CD14-positive monocyte (primary cell): ENCODE measurements around the gene TWNK. TPM values are rescaled to one million over a fixed set of nuclear protein-coding genes. Genes with fewer than 3 reads are reported as not detected.

ENCODE experiments used
- DNase-seq, 3 donors: peaks; one replicate each; pipeline ENCODE4 v3.0.0-alpha.2; 2011 to 2022
- H2AFZ ChIP-seq: 2 replicates; pipeline ENCODE4 v1.6.0; 2012; ENCODE audit warnings: mild to moderate bottlenecking, low read depth, low read length, inconsistent platforms; ENCODE audit not compliant: insufficient read depth, poor library complexity, severe bottlenecking
- H3K27ac ChIP-seq, 2 donors: 1 replicate in 1 of 2; 2 replicates in 1 of 2; pipeline ENCODE4 v1.5.1; 2012 to 2013; ENCODE audit warnings: low read length in 2 of 2, control low read depth in 1 of 2, inconsistent platforms in 1 of 2, low read depth in 1 of 2, mild to moderate bottlenecking in 1 of 2
- H3K27me3 ChIP-seq, 2 donors: one replicate each; pipeline versions ENCODE4 v1.6.0 to v1.6.1; 2011 to 2013; ENCODE audit warnings: low read length in 2 of 2; ENCODE audit not compliant: control insufficient read depth in 2 of 2, insufficient read depth in 2 of 2
- H3K36me3 ChIP-seq, 2 donors: replicated peaks in 1 of 2; 1 replicate in 1 of 2; 2 replicates in 1 of 2; pipeline versions ENCODE4 v1.5.1 to v1.6.1; 2012 to 2013; ENCODE audit warnings: low read length in 2 of 2, control low read depth in 1 of 2, inconsistent platforms in 1 of 2, mild to moderate bottlenecking in 1 of 2; ENCODE audit not compliant: insufficient read depth in 2 of 2, control insufficient read depth in 1 of 2
- H3K4me1 ChIP-seq, 2 donors: 1 replicate in 1 of 2; 2 replicates in 1 of 2; pipeline versions ENCODE4 v1.5.1 to v1.6.1; 2012 to 2013; ENCODE audit warnings: low read length in 2 of 2, control low read depth in 1 of 2, inconsistent platforms in 1 of 2, mild to moderate bottlenecking in 1 of 2, moderate library complexity in 1 of 2; ENCODE audit not compliant: insufficient read depth in 2 of 2, control insufficient read depth in 1 of 2
- H3K4me2 ChIP-seq: replicated peaks from 2 replicates; pipeline ENCODE3; 2012; ENCODE audit warnings: low read length, moderate library complexity, mild to moderate bottlenecking; ENCODE audit not compliant: poor library complexity, severe bottlenecking; ENCODE audit errors: extremely low read depth
- H3K4me3 ChIP-seq, 3 experiments: fragments of 200-600 bp in 1 of 3; sonication (generic) in 1 of 3; replicated peaks in 1 of 3; 1 replicate in 2 of 3; 2 replicates in 1 of 3; pipeline ENCODE4 v1.5.1; 2011 to 2013; ENCODE audit warnings: low read length in 3 of 3, mild to moderate bottlenecking in 3 of 3, control low read depth in 2 of 3, low read depth in 2 of 3, inconsistent platforms in 1 of 3, moderate library complexity in 1 of 3
- H3K79me2 ChIP-seq: 2 replicates; pipeline ENCODE4 v1.6.0; 2012; ENCODE audit warnings: mild to moderate bottlenecking, control low read depth, inconsistent platforms, low read length, moderate library complexity; ENCODE audit not compliant: insufficient read depth
- H3K9ac ChIP-seq: 2 replicates; pipeline ENCODE4 v1.6.0; 2017; ENCODE audit warnings: low read length, mild to moderate bottlenecking; ENCODE audit not compliant: insufficient read depth, poor library complexity, severe bottlenecking
- H3K9me3 ChIP-seq, 2 donors: replicated peaks in 1 of 2; 1 replicate in 1 of 2; 2 replicates in 1 of 2; pipeline versions ENCODE4 v1.5.1 to v1.6.1; 2012 to 2013; ENCODE audit warnings: low read length in 2 of 2, control low read depth in 1 of 2; ENCODE audit not compliant: control insufficient read depth in 1 of 2, insufficient read depth in 1 of 2
- H4K20me1 ChIP-seq: 2 replicates; pipeline ENCODE4 v1.6.0; 2012; ENCODE audit warnings: mild to moderate bottlenecking, low read length, control low read depth, moderate library complexity; ENCODE audit not compliant: insufficient read depth
- H3K27ac Mint-ChIP-seq, 7 donors: one replicate each; pipeline ENCODE4 v1.8.0; 2020; ENCODE audit warnings: mild to moderate bottlenecking in 7 of 7, mixed read lengths in 7 of 7, moderate library complexity in 6 of 7, inconsistent platforms in 2 of 7
- H3K27me3 Mint-ChIP-seq, 3 donors: one replicate each; pipeline ENCODE4 v1.8.0; 2021 to 2022; ENCODE audit warnings: low read depth in 3 of 3, mild to moderate bottlenecking in 3 of 3, mixed read lengths in 3 of 3, moderate library complexity in 3 of 3, inconsistent platforms in 1 of 3
- H3K36me3 Mint-ChIP-seq, 2 donors: one replicate each; pipeline ENCODE4 v1.8.0; 2020; ENCODE audit warnings: mixed read lengths in 2 of 2, inconsistent platforms in 1 of 2, mild to moderate bottlenecking in 1 of 2
- H3K4me1 Mint-ChIP-seq: one replicate; pipeline ENCODE4 v1.8.0; 2020; ENCODE audit warnings: mild to moderate bottlenecking, mixed read lengths
- H3K4me3 Mint-ChIP-seq, 2 donors: one replicate each; pipeline ENCODE4 v1.8.0; 2020; ENCODE audit warnings: mild to moderate bottlenecking in 2 of 2, mixed read lengths in 2 of 2, moderate library complexity in 1 of 2
- H3K9me3 Mint-ChIP-seq, 7 donors: one replicate each; pipeline ENCODE4 v1.8.0; 2020 to 2022; ENCODE audit warnings: mixed read lengths in 7 of 7, mild to moderate bottlenecking in 6 of 7, moderate library complexity in 6 of 7, inconsistent platforms in 2 of 7
- WGBS: methylation state at CpG from one replicate; pipeline ENCODE4 v1.1.5; 2013; ENCODE audit warnings: missing lambda C conversion rate; ENCODE audit not compliant: insufficient coverage; 5-methylcytosine and 5-hydroxymethylcytosine counted together
- intact Hi-C, 2 donors: fragments of 100-400 bp; cut with micrococcal nuclease; formaldehyde crosslinking; loops; one replicate each; pipeline versions ENCODE4 v1.15.0 to v1.15.1; 2023
- polyA plus RNA-seq, 3 donors: library from polyadenylated mRNA; depleted of rRNA in 1 of 3; unstranded in 2 of 3; stranded (reverse) in 1 of 3; fragments of 300-500 nt in 2 of 3; fragments of >200 nt in 1 of 3; fragmentation: Illumina TruSeq in 2 of 3; gene quantifications; 1 replicate in 2 of 3; 2 replicates in 1 of 3; pipeline ENCODE4 v1.2.3, GENCODE V29; 2012 to 2021
- TF ChIP-seq, protein P1 (sequence below): fragments of 200-600 bp; IDR thresholded peaks from one replicate; pipeline ENCODE4 v1.8.0; 2022; ENCODE audit warnings: antibody characterized with exemption, mild to moderate bottlenecking

TWNK gene
- polyA plus RNA-seq, 3 donors: 0.31 to 1.2 (median 0.69) TPM

DNA sequence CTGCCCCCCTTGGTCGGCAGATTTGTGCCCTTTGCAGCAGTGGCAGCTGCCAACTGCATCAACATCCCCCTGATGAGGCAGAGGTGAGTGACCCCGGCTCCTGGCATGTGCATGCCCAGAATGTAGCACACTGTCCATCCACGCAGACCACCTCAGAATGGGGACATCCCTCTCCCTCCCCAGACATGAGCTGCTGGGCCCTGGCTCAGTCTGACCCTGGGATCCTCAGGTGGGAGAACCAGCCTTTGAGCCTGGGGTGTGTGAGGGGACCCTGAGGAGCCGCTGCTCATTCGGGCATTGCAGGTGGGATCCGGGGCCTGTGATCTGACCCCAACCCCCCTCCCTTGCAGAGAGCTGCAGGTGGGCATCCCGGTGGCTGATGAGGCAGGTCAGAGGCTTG lies 49.4 kb downstream of the TWNK start:
- peaks cover 23% of the 10 kb centered on the region for H3K4me1 Mint-ChIP-seq
- peaks cover 9 to 20% of the 10 kb centered on the region in 2 donors for H3K4me1 ChIP-seq
- 97% methylated on average over 5 of the region's 7 CpGs for WGBS
- no peak overlapping the region for H3K4me2 ChIP-seq
- H2AFZ ChIP-seq: no peak overlapping the region
- TF ChIP-seq, protein P1, sequence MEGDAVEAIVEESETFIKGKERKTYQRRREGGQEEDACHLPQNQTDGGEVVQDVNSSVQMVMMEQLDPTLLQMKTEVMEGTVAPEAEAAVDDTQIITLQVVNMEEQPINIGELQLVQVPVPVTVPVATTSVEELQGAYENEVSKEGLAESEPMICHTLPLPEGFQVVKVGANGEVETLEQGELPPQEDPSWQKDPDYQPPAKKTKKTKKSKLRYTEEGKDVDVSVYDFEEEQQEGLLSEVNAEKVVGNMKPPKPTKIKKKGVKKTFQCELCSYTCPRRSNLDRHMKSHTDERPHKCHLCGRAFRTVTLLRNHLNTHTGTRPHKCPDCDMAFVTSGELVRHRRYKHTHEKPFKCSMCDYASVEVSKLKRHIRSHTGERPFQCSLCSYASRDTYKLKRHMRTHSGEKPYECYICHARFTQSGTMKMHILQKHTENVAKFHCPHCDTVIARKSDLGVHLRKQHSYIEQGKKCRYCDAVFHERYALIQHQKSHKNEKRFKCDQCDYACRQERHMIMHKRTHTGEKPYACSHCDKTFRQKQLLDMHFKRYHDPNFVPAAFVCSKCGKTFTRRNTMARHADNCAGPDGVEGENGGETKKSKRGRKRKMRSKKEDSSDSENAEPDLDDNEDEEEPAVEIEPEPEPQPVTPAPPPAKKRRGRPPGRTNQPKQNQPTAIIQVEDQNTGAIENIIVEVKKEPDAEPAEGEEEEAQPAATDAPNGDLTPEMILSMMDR: no peak
- H3K27me3 ChIP-seq: no peaks in the 10 kb centered on the region
- H3K9me3 ChIP-seq: no peaks in the 10 kb centered on the region
- peaks cover 51 to 61% of the 10 kb centered on the region in 2 donors for H3K36me3 ChIP-seq
- no peak overlapping the region for H3K9ac ChIP-seq
- H3K27me3 Mint-ChIP-seq: peaks cover 0 to 4% (median 0%) of the 10 kb centered on the region in 3 donors
- H3K27ac ChIP-seq: no peak overlapping the region
- H3K27ac Mint-ChIP-seq: no peak overlapping the region
- H3K9me3 Mint-ChIP-seq: no peaks in the 10 kb centered on the region
- intact Hi-C loops: no loop called here
- no peak overlapping the region for H3K4me3 Mint-ChIP-seq
- H3K4me3 ChIP-seq: no peak overlapping the region
- no peak for DNase-seq
- peaks cover 61 to 69% of the 10 kb centered on the region in 2 donors for H3K36me3 Mint-ChIP-seq
- peaks cover 17% of the 10 kb centered on the region for H4K20me1 ChIP-seq
- peaks cover 7% of the 10 kb centered on the region for H3K79me2 ChIP-seq

DNA sequence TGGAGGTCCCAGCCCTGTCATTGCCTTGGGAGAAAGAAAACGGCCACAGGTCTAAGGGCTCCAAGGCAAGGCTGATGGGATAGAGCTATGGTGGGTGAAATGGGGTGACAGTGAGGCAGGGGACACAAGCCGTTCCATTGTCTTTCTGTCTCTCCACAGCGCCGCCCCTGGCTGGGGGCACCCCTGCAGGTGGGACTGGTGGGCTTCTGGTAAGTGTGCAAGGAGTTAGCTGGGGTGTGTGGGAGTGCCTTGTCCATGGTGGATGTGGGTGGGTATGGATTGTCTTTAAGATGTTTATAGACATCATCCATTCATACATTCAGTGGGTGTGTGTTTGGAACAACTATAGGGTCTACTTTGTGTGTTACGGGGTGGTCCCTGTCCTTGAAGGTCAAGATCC lies 51.1 kb downstream of the TWNK start:
- Histone ChIP-seq H3K9ac (no peak overlapping the region), H3K4me3 (no peak overlapping the region), H4K20me1 (peaks cover 17% of the 10 kb centered on the region), H3K4me2 (no peak overlapping the region), H3K27ac (no peak overlapping the region), H2AFZ (no peak overlapping the region), H3K4me1 (peaks cover 12 to 21% of the 10 kb centered on the region in 2 donors), H3K27me3 (no peaks in the 10 kb centered on the region), H3K9me3 (no peaks in the 10 kb centered on the region), H3K36me3 (peaks cover 51 to 61% of the 10 kb centered on the region in 2 donors), H3K79me2 (peaks cover under 1% of the 10 kb centered on the region)
- Mint-ChIP-seq H3K4me3 (no peak overlapping the region), H3K27ac (no peak overlapping the region), H3K27me3 (peaks cover 0 to 2% (median 0%) of the 10 kb centered on the region in 3 donors), H3K9me3 (no peaks in the 10 kb centered on the region), H3K4me1 (peaks cover 25% of the 10 kb centered on the region), H3K36me3 (peaks cover 61 to 67% of the 10 kb centered on the region in 2 donors)
- TF ChIP-seq, protein P1: no peak
- 94% methylated on average over 4 of the region's 5 CpGs for WGBS
- no peak for DNase-seq
- intact Hi-C loops: no loop called here
